Measurements from ENCODE around the gene C16orf89. TPM values are rescaled to one million over a fixed set of nuclear protein-coding genes. Genes with fewer than 3 reads are reported as not detected.
A peak's percentile ranks its signal among the peaks of the same experiment; 100 is the strongest.

Gene C16orf89
- total RNA-seq, 2 donors from 2014 or later = 2.6 to 17.1 TPM

DNA sequence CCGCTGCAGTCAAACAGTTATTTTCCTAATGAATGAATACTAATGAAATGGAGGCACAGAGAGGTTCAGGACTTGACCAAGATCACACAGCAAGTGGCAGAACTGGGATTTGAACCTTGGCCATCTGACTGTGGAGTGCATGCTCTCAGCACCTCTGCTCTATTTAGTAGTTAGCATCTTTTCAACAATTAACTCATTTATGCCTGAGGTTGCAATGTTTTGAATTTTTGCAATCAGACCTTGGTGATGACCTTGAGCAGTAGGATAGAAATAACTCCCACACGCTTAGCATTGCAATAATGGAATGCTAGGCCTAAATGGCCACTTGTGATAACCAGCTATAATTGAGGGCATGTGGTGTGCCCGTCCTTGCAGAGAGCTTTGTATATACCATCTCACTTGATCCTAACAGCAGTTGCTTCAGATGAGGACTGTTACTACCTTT, 63.0 kb downstream of the C16orf89 start:
- no peak overlapping the region for H3K4me3 ChIP-seq
- no peaks in the 10 kb centered on the region for H3K9me3 ChIP-seq
- H3K4me1 ChIP-seq = peaks cover 4% of the 10 kb centered on the region
- TF ChIP-seq POLR2A (IDR thresholded peaks at IDR 0.05) = no peak
- TF ChIP-seq, protein P1, sequence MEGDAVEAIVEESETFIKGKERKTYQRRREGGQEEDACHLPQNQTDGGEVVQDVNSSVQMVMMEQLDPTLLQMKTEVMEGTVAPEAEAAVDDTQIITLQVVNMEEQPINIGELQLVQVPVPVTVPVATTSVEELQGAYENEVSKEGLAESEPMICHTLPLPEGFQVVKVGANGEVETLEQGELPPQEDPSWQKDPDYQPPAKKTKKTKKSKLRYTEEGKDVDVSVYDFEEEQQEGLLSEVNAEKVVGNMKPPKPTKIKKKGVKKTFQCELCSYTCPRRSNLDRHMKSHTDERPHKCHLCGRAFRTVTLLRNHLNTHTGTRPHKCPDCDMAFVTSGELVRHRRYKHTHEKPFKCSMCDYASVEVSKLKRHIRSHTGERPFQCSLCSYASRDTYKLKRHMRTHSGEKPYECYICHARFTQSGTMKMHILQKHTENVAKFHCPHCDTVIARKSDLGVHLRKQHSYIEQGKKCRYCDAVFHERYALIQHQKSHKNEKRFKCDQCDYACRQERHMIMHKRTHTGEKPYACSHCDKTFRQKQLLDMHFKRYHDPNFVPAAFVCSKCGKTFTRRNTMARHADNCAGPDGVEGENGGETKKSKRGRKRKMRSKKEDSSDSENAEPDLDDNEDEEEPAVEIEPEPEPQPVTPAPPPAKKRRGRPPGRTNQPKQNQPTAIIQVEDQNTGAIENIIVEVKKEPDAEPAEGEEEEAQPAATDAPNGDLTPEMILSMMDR (IDR thresholded peaks at IDR 0.05) = no peak
- peak overlapping the region in 1 of 4 donors; percentile 30 for H3K27ac ChIP-seq
- H3K36me3 ChIP-seq (replicated peaks in 1 of 2; ENCODE audit: insufficient read depth in 1 of 2, low read depth in 2 of 2) = no peaks in the 10 kb centered on the region
- DNase-seq (no peak), ATAC-seq (no peak)
- no peaks in the 10 kb centered on the region for H3K27me3 ChIP-seq
- intact Hi-C loops (cut with DNase I) = no loop called here
- 51 to 52% methylated on average over 2 to 3 of the region's 3 CpGs for WGBS, 2 donors

GRCh38 chr16:5001986-5002385, 63.8 kb downstream of the C16orf89 start:
- intact Hi-C loops (cut with DNase I) = no loop called here
- WGBS, 2 donors = 69 to 80% methylated on average over 6 of the region's 6 CpGs
- TF ChIP-seq, protein P1 (IDR thresholded peaks at IDR 0.05) = no peak
- no peak for TF ChIP-seq POLR2A (IDR thresholded peaks at IDR 0.05)

DNA sequence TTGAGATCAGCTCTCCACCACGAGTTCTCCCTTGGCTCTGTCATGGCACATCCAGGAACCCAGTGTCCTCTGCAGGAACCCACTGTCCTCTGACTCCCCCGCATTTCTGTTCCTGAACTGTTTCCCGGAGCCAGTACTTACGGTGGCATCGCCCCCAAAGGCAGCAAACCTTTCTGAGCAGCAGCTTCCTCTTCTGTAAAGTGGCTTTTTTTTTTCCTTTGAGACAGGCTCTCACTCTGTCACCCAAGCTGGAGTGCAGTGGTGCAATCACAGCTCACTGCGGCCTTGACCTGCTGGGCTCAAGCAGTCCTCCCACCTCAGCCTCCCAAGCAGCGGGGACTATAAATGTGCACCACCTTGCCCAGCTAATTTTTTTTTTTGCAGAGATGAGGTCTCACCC, 64.2 kb downstream of the C16orf89 start:
- TF ChIP-seq POLR2A (IDR thresholded peaks at IDR 0.05) = no peak
- TF ChIP-seq, protein P1 (IDR thresholded peaks at IDR 0.05) = no peak
- intact Hi-C loops (cut with DNase I) = no loop called here
- Histone ChIP-seq H3K36me3 (replicated peaks in 1 of 2; ENCODE audit: insufficient read depth in 1 of 2, low read depth in 2 of 2) (no peaks in the 10 kb centered on the region), H3K27me3 (no peaks in the 10 kb centered on the region), H3K27ac (no peak overlapping the region), H3K9me3 (no peaks in the 10 kb centered on the region), H3K4me3 (no peak overlapping the region), H3K4me1 (peaks cover 4% of the 10 kb centered on the region)
- no peak for DNase-seq
- no peak for ATAC-seq
- 67 to 86% methylated on average over 7 of the region's 7 CpGs for WGBS, 2 donors

More at GRCh38 chr16:5001986-5002385, 63.8 kb downstream of the C16orf89 start:
- Histone ChIP-seq H3K4me1 (peaks cover 4% of the 10 kb centered on the region), H3K36me3 (replicated peaks in 1 of 2; ENCODE audit: insufficient read depth in 1 of 2, low read depth in 2 of 2) (no peaks in the 10 kb centered on the region), H3K27me3 (no peaks in the 10 kb centered on the region), H3K27ac (no peak overlapping the region), H3K9me3 (no peaks in the 10 kb centered on the region), H3K4me3 (no peak overlapping the region)
- no peak for ATAC-seq
- DNase-seq = no peak

GRCh38 chr16:5000573-5001001, 65.2 kb downstream of the C16orf89 start:
- Histone ChIP-seq H3K36me3 (replicated peaks in 1 of 2; ENCODE audit: insufficient read depth in 1 of 2, low read depth in 2 of 2) (no peaks in the 10 kb centered on the region), H3K4me3 (no peak overlapping the region), H3K4me1 (peaks cover 4% of the 10 kb centered on the region), H3K27me3 (no peaks in the 10 kb centered on the region), H3K9me3 (no peaks in the 10 kb centered on the region), H3K27ac (no peak overlapping the region)
- TF ChIP-seq, protein P1 (IDR thresholded peaks at IDR 0.05) = no peak
- TF ChIP-seq POLR2A (IDR thresholded peaks at IDR 0.05) = no peak
- ATAC-seq (no peak), DNase-seq (no peak)
- WGBS, 2 donors = 84 to 87% methylated on average over 9 to 19 of the region's 19 CpGs
- intact Hi-C loops (cut with DNase I) = no loop called here

GRCh38 chr16:4994719-4995434, 70.9 kb downstream of the C16orf89 start:
- no peak for TF ChIP-seq POLR2A (IDR thresholded peaks at IDR 0.05)
- TF ChIP-seq, protein P1 (IDR thresholded peaks at IDR 0.05) = no peak

More at GRCh38 chr16:4994719-4995434, 70.9 kb downstream of the C16orf89 start:
- H3K9me3 ChIP-seq = no peaks in the 10 kb centered on the region
- no peak overlapping the region for H3K27ac ChIP-seq
- no peak for DNase-seq
- no peaks in the 10 kb centered on the region for H3K27me3 ChIP-seq
- H3K36me3 ChIP-seq (replicated peaks in 1 of 2; ENCODE audit: insufficient read depth in 1 of 2, low read depth in 2 of 2) = no peaks in the 10 kb centered on the region
- H3K4me1 ChIP-seq = no peaks in the 10 kb centered on the region
- intact Hi-C loops (cut with DNase I) = no loop called here
- no peak for ATAC-seq
- H3K4me3 ChIP-seq = no peak overlapping the region
- 72 to 80% methylated on average over 13 to 17 of the region's 18 CpGs for WGBS, 2 donors

Data from body of pancreas (tissue), 4 donors.